Endodermal cell (in vitro differentiated cells): ENCODE results near the gene MIF. TPM values are rescaled to one million over a fixed set of nuclear protein-coding genes. Genes with fewer than 3 reads are reported as not detected.

Source experiments
- DNase-seq: peaks from one replicate; pipeline ENCODE4 v3.0.0-alpha.2; 2017
- H3K27ac ChIP-seq: 2 replicates; pipeline ENCODE4 v1.5.1; 2013; ENCODE audit warnings: mild to moderate bottlenecking, low read depth, low read length, moderate library complexity
- H3K27me3 ChIP-seq: 2 replicates; pipeline ENCODE4 v1.6.1; 2013; ENCODE audit warnings: mild to moderate bottlenecking, low read length, moderate library complexity; ENCODE audit not compliant: insufficient read depth, control insufficient read depth, poor library complexity, severe bottlenecking
- H3K36me3 ChIP-seq: 2 replicates; pipeline ENCODE4 v1.7.0; 2013; ENCODE audit warnings: mild to moderate bottlenecking, low read length, moderate library complexity; ENCODE audit not compliant: control insufficient read depth, insufficient read depth
- H3K4me1 ChIP-seq: one replicate; pipeline ENCODE4 v1.7.0; 2013; ENCODE audit warnings: low read length; ENCODE audit not compliant: control insufficient read depth, insufficient read depth
- H3K4me3 ChIP-seq: 2 replicates; pipeline ENCODE4 v1.5.1; 2013; ENCODE audit warnings: mild to moderate bottlenecking, low read length, moderate library complexity
- H3K9ac ChIP-seq: 2 replicates; pipeline ENCODE4 v1.6.1; 2013; ENCODE audit warnings: mild to moderate bottlenecking, low read length, moderate library complexity; ENCODE audit not compliant: poor library complexity, severe bottlenecking; ENCODE audit errors: extremely low read depth
- H3K9me3 ChIP-seq: 2 replicates; pipeline ENCODE4 v1.6.1; 2013; ENCODE audit warnings: mild to moderate bottlenecking, low read length, moderate library complexity; ENCODE audit not compliant: control insufficient read depth
- H3K27ac Mint-ChIP-seq: 2 replicates; pipeline ENCODE4 v1.8.0; 2020; ENCODE audit warnings: mixed read lengths
- H3K27me3 Mint-ChIP-seq: 2 replicates; pipeline ENCODE4 v1.8.0; 2021; ENCODE audit warnings: mild to moderate bottlenecking, mixed read lengths; ENCODE audit not compliant: insufficient read depth
- H3K36me3 Mint-ChIP-seq: 2 replicates; pipeline ENCODE4 v1.8.0; 2020; ENCODE audit warnings: low read depth, mixed read lengths
- H3K4me1 Mint-ChIP-seq: 2 replicates; pipeline ENCODE4 v1.8.0; 2020; ENCODE audit warnings: mixed read lengths
- H3K4me3 Mint-ChIP-seq: 2 replicates; pipeline ENCODE4 v1.8.0; 2020; ENCODE audit warnings: mild to moderate bottlenecking, moderate library complexity, mixed read lengths
- H3K9me3 Mint-ChIP-seq: 2 replicates; pipeline ENCODE4 v1.8.0; 2020; ENCODE audit warnings: mild to moderate bottlenecking, mixed read lengths
- CTCF ChIP-seq: fragments of 200-600 bp; sonication (generic); conservative IDR thresholded peaks from 2 replicates; pipeline ENCODE4 v1.5.0; 2021; ENCODE audit warnings: antibody characterized with exemption, mild to moderate bottlenecking
- WGBS, 2 experiments: methylation state at CpG; one replicate each; pipeline versions ENCODE4 v1.1.5 to v1.1.7; 2013; ENCODE audit warnings: missing lambda C conversion rate in 2 of 2, mixed read lengths in 1 of 2; ENCODE audit not compliant: insufficient coverage in 1 of 2, insufficient read length in 1 of 2; 5-methylcytosine and 5-hydroxymethylcytosine counted together
- total RNA-seq, 2 donors: library from RNA; stranded (reverse); fragmentation: NEBNext Ultra II Directional in 1 of 2; extraction: Animal tissue kit (Norgen Biotek cat#: 25700) in 1 of 2; gene quantifications; 2 replicates in 1 of 2; 3 replicates in 1 of 2; pipeline ENCODE4 v1.2.1, GENCODE V29; 2021

MIF gene
- total RNA-seq, 2 donors from 2014 or later: 722 to 753 TPM

DNA sequence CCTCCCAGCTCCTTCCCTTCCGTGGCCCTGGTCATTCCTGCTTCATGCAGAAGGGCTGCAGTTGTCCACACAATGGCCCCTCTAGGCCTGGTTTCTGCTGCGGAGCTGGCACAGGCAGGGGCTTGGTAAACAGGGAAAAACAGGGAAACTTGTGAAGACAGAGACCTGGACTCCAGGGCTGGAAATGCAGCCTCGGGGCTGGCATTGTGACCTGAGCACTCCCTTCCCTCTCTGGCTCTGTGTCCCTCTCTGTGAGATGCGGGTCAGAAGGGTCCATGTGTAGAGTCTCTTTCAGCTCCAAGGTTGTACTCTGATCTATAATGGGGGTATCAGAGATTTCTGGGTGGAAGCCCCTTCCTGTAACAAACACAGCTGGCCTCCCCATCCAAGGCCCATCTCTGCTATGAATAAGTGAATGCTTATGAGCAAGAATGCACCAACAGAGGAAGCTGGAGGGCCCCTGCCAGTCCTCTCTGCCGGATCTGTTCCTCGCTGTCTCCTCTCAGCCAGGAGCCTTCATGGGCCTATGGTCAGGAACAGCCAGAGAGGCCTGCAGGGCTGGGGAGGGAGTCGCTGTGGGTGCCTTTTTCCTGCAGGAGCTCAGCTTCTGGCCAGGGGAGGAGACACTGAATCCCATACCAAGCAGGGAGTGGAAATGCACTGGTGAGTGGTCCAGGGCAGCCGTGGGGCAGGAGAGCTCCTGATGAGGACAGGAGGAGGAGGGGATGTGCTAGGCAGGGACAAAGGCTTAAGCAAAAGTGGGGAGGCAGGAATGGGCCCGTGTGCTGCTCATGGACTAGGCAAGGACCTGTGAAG, 48.7 kb upstream of the MIF start:
- Histone ChIP-seq H3K4me3 (no peak overlapping the region), H3K27me3 (no peaks in the 10 kb centered on the region), H3K36me3 (no peaks in the 10 kb centered on the region), H3K9ac (no peak overlapping the region), H3K4me1 (no peaks in the 10 kb centered on the region), H3K9me3 (no peaks in the 10 kb centered on the region), H3K27ac (no peak overlapping the region)
- DNase-seq: no peak
- no peaks in the 10 kb centered on the region for H3K36me3 Mint-ChIP-seq
- WGBS, 2 experiments: 78 to 85% methylated on average over 7 to 9 of the region's 9 CpGs
- H3K9me3 Mint-ChIP-seq: no peaks in the 10 kb centered on the region
- H3K4me3 Mint-ChIP-seq: no peak overlapping the region
- no peak for TF ChIP-seq CTCF
- peaks cover 20% of the 10 kb centered on the region for H3K27me3 Mint-ChIP-seq
- H3K27ac Mint-ChIP-seq: no peak overlapping the region
- H3K4me1 Mint-ChIP-seq: peaks cover 10% of the 10 kb centered on the region

- Histone ChIP-seq H3K4me1 (no peaks in the 10 kb centered on the region), H3K27ac (peak overlapping the region; percentile 3), H3K4me3 (no peak overlapping the region), H3K27me3 (no peaks in the 10 kb centered on the region), H3K9ac (no peak overlapping the region), H3K36me3 (no peaks in the 10 kb centered on the region), H3K9me3 (no peaks in the 10 kb centered on the region)
- Mint-ChIP-seq H3K27ac (no peak overlapping the region), H3K9me3 (no peaks in the 10 kb centered on the region), H3K4me1 (peaks cover 10% of the 10 kb centered on the region), H3K36me3 (no peaks in the 10 kb centered on the region), H3K4me3 (no peak overlapping the region), H3K27me3 (peaks cover 18% of the 10 kb centered on the region)
- TF ChIP-seq CTCF: no peak
- no peak for DNase-seq
- 82 to 87% methylated on average over 6 to 7 of the region's 7 CpGs for WGBS, 2 experiments
These were observed 48.1 kb upstream of the MIF start for GRCh38 chr22:23846081-23846469.

GRCh38 chr22:23847310-23847920, 46.8 kb upstream of the MIF start:
- Histone ChIP-seq H3K36me3 (no peaks in the 10 kb centered on the region), H3K4me3 (no peak overlapping the region), H3K27me3 (no peaks in the 10 kb centered on the region), H3K9ac (no peak overlapping the region), H3K4me1 (no peaks in the 10 kb centered on the region), H3K9me3 (no peaks in the 10 kb centered on the region), H3K27ac (no peak overlapping the region)
- Mint-ChIP-seq H3K27me3 (peaks cover 13% of the 10 kb centered on the region), H3K4me1 (peaks cover 10% of the 10 kb centered on the region), H3K4me3 (no peak overlapping the region), H3K27ac (no peak overlapping the region), H3K9me3 (no peaks in the 10 kb centered on the region), H3K36me3 (no peaks in the 10 kb centered on the region)
- 92 to 96% methylated on average over 13 to 18 of the region's 18 CpGs for WGBS, 2 experiments
- TF ChIP-seq CTCF: no peak
- DNase-seq: no peak
